T-helper 22 cell (primary cell): Measurements from ENCODE around the gene SLF2.
A peak's percentile ranks its signal among the peaks of the same experiment; 100 is the strongest.

Source experiments
- DNase-seq: peaks from one replicate; pipeline ENCODE4 v3.0.0-alpha.2; 2020; ENCODE audit warnings: low read depth

Gene SLF2

GRCh38 chr10:101000127-101000914 lies 87.6 kb downstream of the SLF2 start:
- no peak for DNase-seq

GRCh38 chr10:101000915-101001658 lies 88.3 kb downstream of the SLF2 start:
- DNase-seq = no peak

DNA sequence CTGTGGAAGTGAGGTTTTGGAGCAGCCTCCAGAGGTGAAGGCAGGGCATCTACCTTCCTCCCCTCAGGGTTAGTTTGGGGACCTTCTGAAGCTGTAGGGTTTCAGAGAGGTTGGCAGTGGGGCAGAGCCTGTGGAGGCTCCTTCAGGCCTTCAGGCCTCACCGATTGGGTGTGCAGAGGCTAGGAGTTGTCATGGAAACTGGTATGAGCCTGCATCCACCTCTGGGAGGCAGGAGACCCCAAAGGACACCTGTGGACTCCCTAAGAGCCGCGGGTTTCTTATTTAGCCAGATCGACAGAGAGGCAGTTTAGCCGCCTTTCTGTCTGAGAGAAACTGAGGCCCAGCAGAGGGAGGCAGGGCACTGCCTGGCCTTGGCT lies 88.9 kb downstream of the SLF2 start:
- DNase-seq = no peak

DNA sequence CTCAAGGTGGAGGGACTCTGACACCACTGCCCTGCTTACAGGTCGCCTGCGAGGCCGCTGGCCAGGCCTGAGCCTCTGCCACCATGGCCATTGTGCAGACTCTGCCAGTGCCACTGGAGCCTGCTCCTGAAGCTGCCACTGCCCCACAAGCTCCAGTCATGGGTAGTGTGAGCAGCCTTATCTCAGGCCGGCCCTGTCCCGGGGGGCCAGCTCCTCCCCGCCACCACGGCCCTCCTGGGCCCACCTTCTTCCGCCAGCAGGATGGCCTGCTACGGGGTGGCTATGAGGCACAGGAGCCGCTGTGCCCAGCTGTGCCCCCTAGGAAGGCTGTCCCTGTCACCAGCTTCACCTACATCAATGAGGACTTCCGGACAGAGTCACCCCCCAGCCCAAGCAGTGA lies 89.7 kb downstream of the SLF2 start:
- no peak for DNase-seq

DNA sequence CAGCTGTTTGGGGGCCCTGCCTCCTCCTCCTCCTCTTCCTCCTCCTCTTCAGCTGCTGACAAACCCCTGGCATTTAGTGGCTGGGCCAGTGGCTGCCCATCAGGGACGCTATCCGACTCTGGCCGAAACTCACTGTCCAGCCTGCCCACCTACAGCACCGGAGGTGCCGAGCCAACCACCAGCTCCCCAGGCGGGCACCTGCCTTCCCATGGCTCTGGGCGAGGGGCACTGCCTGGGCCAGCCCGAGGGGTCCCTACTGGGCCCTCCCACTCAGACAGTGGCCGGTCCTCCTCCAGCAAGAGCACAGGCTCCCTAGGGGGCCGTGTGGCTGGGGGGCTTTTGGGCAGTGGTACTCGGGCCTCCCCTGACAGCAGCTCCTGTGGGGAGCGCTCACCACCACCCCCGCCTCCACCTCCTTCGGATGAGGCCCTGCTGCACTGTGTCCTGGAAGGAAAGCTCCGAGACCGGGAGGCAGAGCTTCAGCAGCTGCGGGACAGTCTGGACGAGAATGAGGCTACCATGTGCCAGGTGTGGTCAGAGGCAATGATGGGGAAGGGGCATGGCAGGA lies 91.0 kb downstream of the SLF2 start:
- no peak for DNase-seq

GRCh38 chr10:101005361-101005760 lies 92.6 kb downstream of the SLF2 start:
- no peak for DNase-seq

DNA sequence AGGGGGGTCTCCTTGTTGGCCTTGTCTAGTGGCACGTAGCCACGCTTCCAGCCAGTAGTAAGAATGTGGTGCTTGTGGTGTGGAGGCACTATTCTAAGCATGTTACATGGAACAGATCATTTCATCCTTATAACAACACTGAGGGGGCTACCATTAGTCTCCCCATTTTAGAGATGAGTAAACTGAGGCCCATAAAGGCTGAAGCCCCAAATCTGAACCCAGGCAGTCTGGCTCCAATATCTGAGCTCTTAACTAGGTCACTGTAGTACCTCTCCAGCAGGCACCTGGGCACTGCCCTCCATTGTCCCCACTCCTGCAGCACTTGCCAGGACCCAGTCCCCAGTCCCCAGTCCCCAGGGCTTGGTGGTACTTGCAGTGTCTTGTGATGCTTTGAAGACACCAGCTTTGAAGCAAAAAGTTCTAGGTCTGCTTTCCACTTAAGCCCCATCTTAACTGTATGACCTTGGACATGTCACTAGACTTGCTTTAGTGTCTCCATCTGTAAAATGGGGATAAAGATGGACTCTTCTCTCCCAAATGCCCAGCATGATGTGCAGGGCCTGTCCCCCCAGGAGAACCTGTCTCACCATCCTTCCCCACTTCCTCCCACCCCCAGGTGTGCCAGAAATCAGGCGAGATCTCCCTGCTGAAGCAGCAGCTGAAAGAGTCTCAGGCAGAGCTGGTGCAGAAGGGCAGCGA lies 93.3 kb downstream of the SLF2 start:
- no peak for DNase-seq

DNA sequence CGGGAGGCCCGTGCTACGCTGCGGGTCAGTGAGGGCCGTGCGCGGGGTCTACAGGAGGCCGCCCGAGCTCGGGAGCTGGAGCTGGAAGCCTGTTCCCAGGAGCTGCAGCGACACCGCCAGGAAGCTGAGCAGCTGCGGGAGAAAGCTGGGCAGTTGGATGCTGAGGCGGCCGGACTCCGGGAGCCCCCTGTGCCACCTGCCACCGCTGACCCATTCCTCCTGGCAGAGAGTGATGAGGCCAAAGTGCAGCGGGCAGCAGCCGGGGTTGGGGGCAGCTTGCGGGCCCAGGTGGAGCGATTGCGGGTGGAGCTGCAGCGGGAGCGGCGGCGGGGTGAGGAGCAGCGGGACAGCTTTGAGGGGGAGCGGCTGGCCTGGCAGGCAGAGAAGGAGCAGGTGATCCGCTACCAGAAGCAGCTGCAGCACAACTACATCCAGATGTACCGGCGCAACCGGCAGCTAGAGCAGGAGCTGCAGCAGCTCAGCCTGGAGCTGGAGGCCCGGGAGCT lies 93.9 kb downstream of the SLF2 start:
- DNase-seq = no peak

- DNase-seq = no peak
These were observed 94.4 kb downstream of the SLF2 start for GRCh38 chr10:101007099-101007711.

- no peak for DNase-seq
These were observed 95.4 kb downstream of the SLF2 start for GRCh38 chr10:101007915-101008822.

- DNase-seq = no peak
These were observed 96.2 kb downstream of the SLF2 start for GRCh38 chr10:101008823-101009423.

- DNase-seq = no peak
These were observed 97.6 kb downstream of the SLF2 start for GRCh38 chr10:101010329-101010728.

- DNase-seq = no peak
These were observed 99.0 kb downstream of the SLF2 start for GRCh38 chr10:101011517-101012423.

GRCh38 chr10:101012525-101013364 lies 100.0 kb downstream of the SLF2 start:
- peak; percentile 58 for DNase-seq

DNA sequence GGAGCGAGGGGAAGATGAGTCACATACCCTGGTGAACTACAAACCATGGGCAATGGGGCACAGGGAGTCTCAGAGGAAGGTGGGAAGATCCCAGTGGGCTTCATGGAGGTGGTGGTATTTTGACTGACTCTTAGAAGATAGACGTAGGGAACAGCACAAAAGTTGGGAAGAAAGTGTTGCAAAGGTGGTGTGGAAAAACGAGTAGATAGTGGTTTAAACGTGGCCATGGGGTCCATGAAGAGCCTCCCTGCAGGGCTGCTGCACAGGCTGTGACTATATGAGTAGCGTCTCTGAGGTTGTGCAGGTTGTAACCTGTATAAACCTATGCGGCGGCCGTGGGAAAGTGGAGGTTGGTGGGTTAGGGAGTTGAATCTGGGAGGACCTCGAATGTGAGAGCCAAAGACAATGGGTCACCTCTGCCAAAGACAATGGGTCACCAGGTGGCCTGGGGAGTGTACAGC lies 100.6 kb downstream of the SLF2 start:
- no peak for DNase-seq

GRCh38 chr10:101014230-101014884 lies 101.6 kb downstream of the SLF2 start:
- DNase-seq = peak; percentile 25
